ENCODE data around the gene ST7. TPM values are rescaled to one million over a fixed set of nuclear protein-coding genes. Genes with fewer than 3 reads are reported as not detected.

Gene ST7
- total RNA-seq, 4 donors from 2014 or later = 7.2 to 47.9 (median 19.1) TPM

- intact Hi-C loops (cut with DNase I; ENCODE audit: low total_unique reads) = no loop called here
Measured at GRCh38 chr7:117096330-117096729, 143.0 kb downstream of the ST7 start.

DNA sequence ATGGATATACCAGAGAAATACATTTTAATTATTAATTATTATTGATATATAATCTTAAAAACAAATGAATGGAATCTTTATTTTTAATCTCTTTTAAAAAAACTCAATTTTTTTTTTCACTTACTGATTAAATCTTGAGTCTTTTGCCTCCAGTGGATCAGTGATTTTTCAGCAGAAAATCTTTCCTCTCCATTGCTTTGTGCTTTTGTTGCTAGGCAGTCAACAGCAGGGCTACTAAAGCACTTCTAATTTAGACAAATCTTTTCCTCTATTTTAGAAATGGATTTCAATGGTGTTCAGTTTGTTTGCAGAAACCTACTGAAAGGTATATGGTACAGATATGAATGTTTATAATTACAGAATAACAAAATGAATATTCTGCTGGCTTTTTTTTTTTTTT lies 143.6 kb downstream of the ST7 start:
- H3K4me3 ChIP-seq = no peak overlapping the region
- TF ChIP-seq EP300 (IDR thresholded peaks at IDR 0.05; ENCODE audit: low read depth) (no peak), POLR2AphosphoS5 (IDR thresholded peaks at IDR 0.05) (no peak), POLR2A (IDR thresholded peaks at IDR 0.05) (no peak)
- TF ChIP-seq, protein P1, sequence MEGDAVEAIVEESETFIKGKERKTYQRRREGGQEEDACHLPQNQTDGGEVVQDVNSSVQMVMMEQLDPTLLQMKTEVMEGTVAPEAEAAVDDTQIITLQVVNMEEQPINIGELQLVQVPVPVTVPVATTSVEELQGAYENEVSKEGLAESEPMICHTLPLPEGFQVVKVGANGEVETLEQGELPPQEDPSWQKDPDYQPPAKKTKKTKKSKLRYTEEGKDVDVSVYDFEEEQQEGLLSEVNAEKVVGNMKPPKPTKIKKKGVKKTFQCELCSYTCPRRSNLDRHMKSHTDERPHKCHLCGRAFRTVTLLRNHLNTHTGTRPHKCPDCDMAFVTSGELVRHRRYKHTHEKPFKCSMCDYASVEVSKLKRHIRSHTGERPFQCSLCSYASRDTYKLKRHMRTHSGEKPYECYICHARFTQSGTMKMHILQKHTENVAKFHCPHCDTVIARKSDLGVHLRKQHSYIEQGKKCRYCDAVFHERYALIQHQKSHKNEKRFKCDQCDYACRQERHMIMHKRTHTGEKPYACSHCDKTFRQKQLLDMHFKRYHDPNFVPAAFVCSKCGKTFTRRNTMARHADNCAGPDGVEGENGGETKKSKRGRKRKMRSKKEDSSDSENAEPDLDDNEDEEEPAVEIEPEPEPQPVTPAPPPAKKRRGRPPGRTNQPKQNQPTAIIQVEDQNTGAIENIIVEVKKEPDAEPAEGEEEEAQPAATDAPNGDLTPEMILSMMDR (IDR thresholded peaks at IDR 0.05) = no peak
- no peak overlapping the region for H3K27ac ChIP-seq
- no peaks in the 10 kb centered on the region for H3K36me3 ChIP-seq
- peaks cover 0 to 6% (median 0%) of the 10 kb centered on the region in 4 donors for H3K4me1 ChIP-seq
- H3K9me3 ChIP-seq = no peaks in the 10 kb centered on the region
- H3K27me3 ChIP-seq = no peaks in the 10 kb centered on the region
- in situ Hi-C loops (cut with MboI; ENCODE audit: low pct_ligation_motif_present in 1 of 4, low pct_unique_long_range_greater_than_20kb in 1 of 4, low sequenced_read_pairs in 3 of 4) (no loop called here), intact Hi-C loops (cut with DNase I; ENCODE audit: low total_unique reads) (no loop called here)
- DNase-seq = no peak

More at GRCh38 chr7:117096330-117096729, 143.0 kb downstream of the ST7 start:
- no peaks in the 10 kb centered on the region for H3K27me3 ChIP-seq
- H3K9me3 ChIP-seq = no peaks in the 10 kb centered on the region
- TF ChIP-seq, protein P1 (IDR thresholded peaks at IDR 0.05) = no peak
- no peak for TF ChIP-seq POLR2A (IDR thresholded peaks at IDR 0.05)
- no peak for TF ChIP-seq POLR2AphosphoS5 (IDR thresholded peaks at IDR 0.05)
- TF ChIP-seq EP300 (IDR thresholded peaks at IDR 0.05; ENCODE audit: low read depth) = no peak
- no peak for DNase-seq
- no peaks in the 10 kb centered on the region for H3K36me3 ChIP-seq
- WGBS, 2 donors (ENCODE audit: low coverage in 1 of 2) = 90 to 94% methylated on average over 4 of the region's 4 CpGs
- in situ Hi-C loops (cut with MboI; ENCODE audit: low pct_ligation_motif_present in 1 of 4, low pct_unique_long_range_greater_than_20kb in 1 of 4, low sequenced_read_pairs in 3 of 4) = no loop called here
- H3K4me1 ChIP-seq = peaks cover 0 to 6% (median 0%) of the 10 kb centered on the region in 4 donors
- no peak overlapping the region for H3K4me3 ChIP-seq
- no peak overlapping the region for H3K27ac ChIP-seq

GRCh38 chr7:117097860-117098259 lies 144.6 kb downstream of the ST7 start:
- Histone ChIP-seq H3K27me3 (no peaks in the 10 kb centered on the region), H3K4me3 (no peak overlapping the region), H3K4me1 (peaks cover 0 to 6% (median 0%) of the 10 kb centered on the region in 4 donors), H3K9me3 (no peaks in the 10 kb centered on the region), H3K27ac (no peak overlapping the region), H3K36me3 (no peaks in the 10 kb centered on the region)
- DNase-seq = no peak
- TF ChIP-seq POLR2A (IDR thresholded peaks at IDR 0.05) = no peak
- no peak for TF ChIP-seq EP300 (IDR thresholded peaks at IDR 0.05; ENCODE audit: low read depth)
- TF ChIP-seq, protein P1 (IDR thresholded peaks at IDR 0.05) = no peak
- TF ChIP-seq POLR2AphosphoS5 (IDR thresholded peaks at IDR 0.05) = no peak
- intact Hi-C loops (cut with DNase I; ENCODE audit: low total_unique reads) (no loop called here), in situ Hi-C loops (cut with MboI; ENCODE audit: low pct_ligation_motif_present in 1 of 4, low pct_unique_long_range_greater_than_20kb in 1 of 4, low sequenced_read_pairs in 3 of 4) (no loop called here)
- WGBS, 2 donors (ENCODE audit: low coverage in 1 of 2) = 73% methylated on average over 2 to 5 of the region's 5 CpGs

- DNase-seq = no peak
- in situ Hi-C loops (cut with MboI; ENCODE audit: low pct_ligation_motif_present in 1 of 4, low pct_unique_long_range_greater_than_20kb in 1 of 4, low sequenced_read_pairs in 3 of 4) = no loop called here
Measured at GRCh38 chr7:117098457-117098856, 145.2 kb downstream of the ST7 start.

More at GRCh38 chr7:117098457-117098856, 145.2 kb downstream of the ST7 start:
- TF ChIP-seq, protein P1 (IDR thresholded peaks at IDR 0.05) = no peak
- TF ChIP-seq POLR2A (IDR thresholded peaks at IDR 0.05) (no peak), EP300 (IDR thresholded peaks at IDR 0.05; ENCODE audit: low read depth) (no peak), POLR2AphosphoS5 (IDR thresholded peaks at IDR 0.05) (no peak)
- Histone ChIP-seq H3K4me1 (peaks cover 0 to 6% (median 0%) of the 10 kb centered on the region in 4 donors), H3K27me3 (no peaks in the 10 kb centered on the region), H3K27ac (no peak overlapping the region), H3K4me3 (no peak overlapping the region), H3K36me3 (no peaks in the 10 kb centered on the region), H3K9me3 (no peaks in the 10 kb centered on the region)
- intact Hi-C loops (cut with DNase I; ENCODE audit: low total_unique reads) = no loop called here
- WGBS, 2 donors (ENCODE audit: low coverage in 1 of 2) = 10 to 30% methylated on average over 1 of the region's 1 CpG

Measured in transverse colon (tissue), 4 donors.